ENCODE measurements around the gene PRKACA. TPM values are rescaled to one million over a fixed set of nuclear protein-coding genes. Genes with fewer than 3 reads are reported as not detected.

PRKACA gene
- total RNA-seq, 1 donor from 2014 or later: 103 TPM

DNA sequence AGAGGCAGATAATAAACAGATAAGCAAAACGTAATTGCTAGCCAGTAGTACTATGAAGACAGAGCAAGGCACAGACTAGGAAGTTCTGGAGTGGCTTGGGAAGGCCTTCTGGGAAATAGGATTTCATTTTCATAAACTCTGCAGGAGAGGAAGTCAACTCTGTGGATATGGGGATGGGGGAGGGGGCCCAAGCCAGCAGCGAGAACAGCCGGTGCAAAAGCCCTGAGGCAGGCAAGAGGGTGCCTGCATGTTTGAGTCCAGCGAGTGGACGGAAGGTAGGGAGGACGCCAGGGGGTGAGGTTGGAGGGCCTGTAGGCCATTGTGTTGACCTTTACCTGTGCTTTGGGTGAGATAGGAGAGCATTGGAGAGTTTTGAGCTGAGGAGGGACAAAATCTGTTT lies 27.8 kb upstream of the PRKACA start:
- H3K36me3 Mint-ChIP-seq (ENCODE audit: low read depth): no peaks in the 10 kb centered on the region
- DNase-seq (ENCODE audit: low read depth, low spot score): no peak
- H3K9me3 Mint-ChIP-seq: no peaks in the 10 kb centered on the region
- no peak overlapping the region for H3K27ac Mint-ChIP-seq (ENCODE audit: unreplicated experiment)
- TF ChIP-seq CTCF (conservative IDR thresholded peaks at IDR 0.05): no peak
- no peaks in the 10 kb centered on the region for H3K27me3 Mint-ChIP-seq (ENCODE audit: low read depth)
- H3K4me1 Mint-ChIP-seq: peaks cover 25% of the 10 kb centered on the region
- no peak overlapping the region for H3K4me3 Mint-ChIP-seq

DNA sequence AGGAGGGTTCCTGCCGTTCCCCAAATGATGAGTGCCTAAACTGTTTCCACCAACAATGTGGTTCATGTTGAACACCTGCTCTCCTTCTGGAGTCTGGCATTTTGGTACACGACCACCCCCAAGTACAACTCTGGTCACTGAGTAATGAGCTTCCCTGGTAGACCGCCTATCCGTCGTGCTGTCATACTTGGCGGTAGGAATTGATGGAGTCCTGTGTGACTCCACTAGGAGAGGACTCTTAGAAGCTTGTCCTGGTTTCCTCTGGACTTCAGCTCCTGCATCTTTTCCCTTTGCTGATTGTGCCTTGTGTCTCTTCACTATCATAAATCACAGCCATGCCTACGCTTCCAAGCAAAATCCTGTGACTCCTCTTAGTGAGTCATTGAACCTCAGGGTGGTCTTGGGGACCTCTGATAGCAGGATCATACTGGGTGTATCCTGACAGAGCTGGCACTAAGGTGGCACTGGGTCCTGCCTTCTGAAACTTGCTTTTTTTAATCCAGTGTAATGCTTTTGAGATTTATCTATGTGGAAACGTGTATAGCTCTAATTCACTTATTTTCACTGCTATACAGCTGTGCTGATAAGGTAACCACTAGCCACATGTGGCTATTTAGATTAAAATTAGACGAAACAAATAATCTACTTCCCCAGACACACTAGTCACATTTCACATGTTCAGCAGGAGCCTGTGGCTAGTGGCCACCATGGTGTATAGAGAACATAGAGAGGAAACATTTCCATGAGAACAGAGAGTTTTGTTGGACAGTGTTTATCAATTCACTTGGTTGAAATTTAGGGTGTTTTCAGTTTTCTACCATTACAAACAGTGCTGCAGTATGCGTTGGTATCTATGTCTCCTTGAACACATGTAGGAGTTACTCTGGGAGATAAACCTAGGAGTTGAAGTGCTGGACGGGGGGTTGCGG lies 25.0 kb upstream of the PRKACA start:
- no peak for DNase-seq (ENCODE audit: low read depth, low spot score)
- H3K27ac Mint-ChIP-seq (ENCODE audit: unreplicated experiment): peak overlapping the region; percentile 46
- no peaks in the 10 kb centered on the region for H3K9me3 Mint-ChIP-seq
- no peak for TF ChIP-seq CTCF (conservative IDR thresholded peaks at IDR 0.05)
- no peaks in the 10 kb centered on the region for H3K27me3 Mint-ChIP-seq (ENCODE audit: low read depth)
- H3K4me1 Mint-ChIP-seq: peaks cover 31% of the 10 kb centered on the region
- no peaks in the 10 kb centered on the region for H3K36me3 Mint-ChIP-seq (ENCODE audit: low read depth)
- H3K4me3 Mint-ChIP-seq: no peak overlapping the region

DNA sequence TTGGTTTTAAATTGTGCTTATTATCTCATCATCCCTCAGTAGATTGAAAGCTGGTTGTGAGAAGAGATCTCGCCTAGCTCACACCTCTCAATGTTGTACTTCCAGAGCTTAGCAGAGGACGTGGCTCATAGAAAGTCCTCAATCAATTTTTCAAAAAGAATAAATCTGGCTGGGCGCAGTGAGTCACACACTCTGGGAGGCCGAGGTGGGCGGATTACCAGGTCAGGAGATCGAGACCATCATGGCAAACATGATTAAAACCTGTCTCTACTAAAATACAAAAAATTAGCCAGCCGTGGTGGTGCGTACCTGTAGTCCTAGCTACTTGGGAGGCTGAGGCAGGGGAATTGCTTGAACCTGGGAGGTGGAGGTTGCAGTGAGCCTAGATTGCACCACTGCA lies 23.5 kb upstream of the PRKACA start:
- no peaks in the 10 kb centered on the region for H3K36me3 Mint-ChIP-seq (ENCODE audit: low read depth)
- H3K27me3 Mint-ChIP-seq (ENCODE audit: low read depth): no peaks in the 10 kb centered on the region
- no peaks in the 10 kb centered on the region for H3K9me3 Mint-ChIP-seq
- peak overlapping the region; percentile 14 for H3K4me3 Mint-ChIP-seq
- DNase-seq (ENCODE audit: low read depth, low spot score): no peak
- peaks cover 36% of the 10 kb centered on the region for H3K4me1 Mint-ChIP-seq
- TF ChIP-seq CTCF (conservative IDR thresholded peaks at IDR 0.05): no peak
- peak overlapping the region; percentile 37 for H3K27ac Mint-ChIP-seq (ENCODE audit: unreplicated experiment)

DNA sequence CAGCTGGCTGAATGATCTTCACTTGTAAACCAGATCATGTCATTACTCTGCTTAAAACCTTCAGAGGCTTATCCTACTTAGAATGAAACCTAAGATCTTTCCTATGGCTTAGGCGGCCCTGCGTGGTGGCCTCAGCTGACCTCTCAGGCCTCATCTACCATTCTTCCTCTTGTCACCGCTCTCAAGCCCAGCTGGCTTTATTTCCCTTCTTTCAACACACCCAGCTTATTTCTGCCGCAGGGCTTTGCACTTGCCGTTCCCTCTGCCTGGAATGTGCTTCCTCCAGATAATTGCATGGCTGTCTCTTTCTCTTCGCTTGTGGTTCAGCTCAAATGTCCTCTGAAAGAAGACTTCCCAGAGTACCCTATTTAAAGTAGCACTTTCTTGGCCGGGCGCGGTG lies 22.4 kb upstream of the PRKACA start:
- H3K4me3 Mint-ChIP-seq: peak overlapping the region; percentile 84
- H3K9me3 Mint-ChIP-seq: no peaks in the 10 kb centered on the region
- H3K27ac Mint-ChIP-seq (ENCODE audit: unreplicated experiment): peak overlapping the region; percentile 8
- TF ChIP-seq CTCF (conservative IDR thresholded peaks at IDR 0.05): no peak
- H3K36me3 Mint-ChIP-seq (ENCODE audit: low read depth): no peaks in the 10 kb centered on the region
- peaks cover 34% of the 10 kb centered on the region for H3K4me1 Mint-ChIP-seq
- H3K27me3 Mint-ChIP-seq (ENCODE audit: low read depth): no peaks in the 10 kb centered on the region
- peak; percentile 26 for DNase-seq (ENCODE audit: low read depth, low spot score)

GRCh38 chr19:14138576-14139265 lies 21.2 kb upstream of the PRKACA start:
- H3K4me1 Mint-ChIP-seq: peaks cover 43% of the 10 kb centered on the region
- no peaks in the 10 kb centered on the region for H3K9me3 Mint-ChIP-seq
- H3K4me3 Mint-ChIP-seq: peak overlapping the region; percentile 93
- DNase-seq (ENCODE audit: low read depth, low spot score): no peak
- TF ChIP-seq CTCF (conservative IDR thresholded peaks at IDR 0.05): no peak
- no peak overlapping the region for H3K27ac Mint-ChIP-seq (ENCODE audit: unreplicated experiment)
- no peaks in the 10 kb centered on the region for H3K27me3 Mint-ChIP-seq (ENCODE audit: low read depth)
- peaks cover 3% of the 10 kb centered on the region for H3K36me3 Mint-ChIP-seq (ENCODE audit: low read depth)
